Ascending aorta (tissue), 2 donors: ENCODE results near the gene MAP4. TPM values are rescaled to one million over a fixed set of nuclear protein-coding genes. Genes with fewer than 3 reads are reported as not detected.

ENCODE experiments used
- DNase-seq, 2 donors: peaks; one replicate each; pipeline ENCODE4 v3.0.0-alpha.2; 2019; ENCODE audit warnings: low spot score in 2 of 2
- H3K27ac ChIP-seq, 2 donors: fragments of 200-600 bp; sonication (generic); one replicate each; pipeline ENCODE4 v1.5.1; 2016 to 2017; ENCODE audit warnings: mild to moderate bottlenecking in 1 of 2
- H3K27me3 ChIP-seq: fragments of 200-600 bp; sonication (generic); one replicate; pipeline ENCODE4 v1.5.1; 2017
- H3K36me3 ChIP-seq, 2 donors: fragments of 200-600 bp; sonication (generic); one replicate each; pipeline ENCODE4 v1.5.1; 2016
- H3K4me1 ChIP-seq, 2 donors: fragments of 200-600 bp; sonication (generic); one replicate each; pipeline ENCODE4 v1.5.1; 2016 to 2017; ENCODE audit warnings: mild to moderate bottlenecking in 1 of 2
- H3K4me3 ChIP-seq, 2 donors: fragments of 200-600 bp; sonication (generic); one replicate each; pipeline ENCODE4 v1.5.1; 2016 to 2017; ENCODE audit warnings: mild to moderate bottlenecking in 1 of 2
- H3K9me3 ChIP-seq, 2 donors: fragments of 200-600 bp; sonication (generic); one replicate each; pipeline ENCODE4 v1.5.1; 2016
- intact Hi-C: fragments of 100-400 bp; cut with DNase I; formaldehyde crosslinking; loops from one replicate; pipeline ENCODE4 v1.15.1; 2023
- total RNA-seq: library from RNA; depleted of rRNA; stranded (reverse); fragments of >200 nt; gene quantifications from one replicate; pipeline ENCODE4 v1.1.0, GENCODE V29; 2016
- TF ChIP-seq, protein P1 (sequence below), 3 experiments: fragments of 200-600 bp in 2 of 3; fragments of 450-650 bp in 1 of 3; sonication (generic) in 2 of 3; IDR thresholded peaks; one replicate each; pipeline ENCODE4 v1.5.1; 2016 to 2019; ENCODE audit warnings: antibody characterized with exemption in 3 of 3, mild to moderate bottlenecking in 1 of 3, moderate library complexity in 1 of 3

Gene MAP4
- total RNA-seq, 1 donor from 2014 or later: 140 TPM

DNA sequence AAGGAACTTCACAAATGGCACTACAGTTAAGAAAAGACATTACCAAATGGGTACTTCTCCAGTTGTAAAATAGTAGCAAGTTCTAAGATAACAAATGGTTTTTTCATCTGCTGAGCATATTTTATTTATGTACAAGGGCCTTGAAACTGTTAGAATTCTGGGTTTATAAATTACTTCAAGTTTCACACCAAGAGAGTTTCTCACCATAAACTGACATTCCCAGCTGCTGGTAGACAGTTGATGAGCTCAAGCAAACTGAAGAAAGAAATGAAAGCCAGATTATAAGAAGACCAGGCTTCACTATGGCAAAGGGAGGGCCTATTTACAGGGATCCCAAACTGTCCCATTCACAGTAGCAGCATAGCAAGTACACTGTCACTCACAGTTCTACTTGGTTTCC lies 113.5 kb downstream of the MAP4 start:
- H3K36me3 ChIP-seq: peaks cover 10 to 38% of the 10 kb centered on the region in 2 donors
- intact Hi-C loops: no loop called here
- TF ChIP-seq, protein P1, sequence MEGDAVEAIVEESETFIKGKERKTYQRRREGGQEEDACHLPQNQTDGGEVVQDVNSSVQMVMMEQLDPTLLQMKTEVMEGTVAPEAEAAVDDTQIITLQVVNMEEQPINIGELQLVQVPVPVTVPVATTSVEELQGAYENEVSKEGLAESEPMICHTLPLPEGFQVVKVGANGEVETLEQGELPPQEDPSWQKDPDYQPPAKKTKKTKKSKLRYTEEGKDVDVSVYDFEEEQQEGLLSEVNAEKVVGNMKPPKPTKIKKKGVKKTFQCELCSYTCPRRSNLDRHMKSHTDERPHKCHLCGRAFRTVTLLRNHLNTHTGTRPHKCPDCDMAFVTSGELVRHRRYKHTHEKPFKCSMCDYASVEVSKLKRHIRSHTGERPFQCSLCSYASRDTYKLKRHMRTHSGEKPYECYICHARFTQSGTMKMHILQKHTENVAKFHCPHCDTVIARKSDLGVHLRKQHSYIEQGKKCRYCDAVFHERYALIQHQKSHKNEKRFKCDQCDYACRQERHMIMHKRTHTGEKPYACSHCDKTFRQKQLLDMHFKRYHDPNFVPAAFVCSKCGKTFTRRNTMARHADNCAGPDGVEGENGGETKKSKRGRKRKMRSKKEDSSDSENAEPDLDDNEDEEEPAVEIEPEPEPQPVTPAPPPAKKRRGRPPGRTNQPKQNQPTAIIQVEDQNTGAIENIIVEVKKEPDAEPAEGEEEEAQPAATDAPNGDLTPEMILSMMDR (IDR thresholded peaks at IDR 0.05): no peak
- DNase-seq: no peak
- peak overlapping the region in 1 of 2 donors; percentile 6 for H3K27ac ChIP-seq
- peaks cover 0 to 17% of the 10 kb centered on the region in 2 donors for H3K4me1 ChIP-seq
- H3K27me3 ChIP-seq: no peaks in the 10 kb centered on the region
- no peaks in the 10 kb centered on the region for H3K9me3 ChIP-seq
- no peak overlapping the region for H3K4me3 ChIP-seq

- Histone ChIP-seq H3K4me1 (peaks cover 0 to 17% of the 10 kb centered on the region in 2 donors), H3K27ac (peak overlapping the region; percentile 0 to 45), H3K4me3 (no peak overlapping the region), H3K27me3 (no peaks in the 10 kb centered on the region), H3K9me3 (no peaks in the 10 kb centered on the region), H3K36me3 (peaks cover 12 to 34% of the 10 kb centered on the region in 2 donors)
- TF ChIP-seq, protein P1 (IDR thresholded peaks at IDR 0.05): no peak
- intact Hi-C loops: no loop called here
- DNase-seq: no peak
These were observed 114.9 kb downstream of the MAP4 start for GRCh38 chr3:47901280-47901833.

GRCh38 chr3:47899495-47900108 lies 116.6 kb downstream of the MAP4 start:
- TF ChIP-seq, protein P1 (IDR thresholded peaks at IDR 0.05): no peak
- Histone ChIP-seq H3K27me3 (no peaks in the 10 kb centered on the region), H3K4me1 (peaks cover 0 to 17% of the 10 kb centered on the region in 2 donors), H3K36me3 (peaks cover 12 to 42% of the 10 kb centered on the region in 2 donors), H3K4me3 (no peak overlapping the region), H3K9me3 (no peaks in the 10 kb centered on the region), H3K27ac (peak overlapping the region in 1 of 2 donors; percentile 22)
- DNase-seq: no peak
- intact Hi-C loops: loop anchor here (5.0 kb wide), 1 partner anchor 93 kb away; no protein-coding TSS in a partner anchor

GRCh38 chr3:47897954-47898353 lies 118.3 kb downstream of the MAP4 start:
- no peaks in the 10 kb centered on the region for H3K27me3 ChIP-seq
- peaks cover 12 to 42% of the 10 kb centered on the region in 2 donors for H3K36me3 ChIP-seq
- no peak overlapping the region for H3K4me3 ChIP-seq
- intact Hi-C loops: loop anchor here (5.0 kb wide), 1 partner anchor 94 kb away; no protein-coding TSS in a partner anchor
- peaks cover 0 to 19% of the 10 kb centered on the region in 2 donors for H3K4me1 ChIP-seq
- no peaks in the 10 kb centered on the region for H3K9me3 ChIP-seq
- TF ChIP-seq, protein P1 (IDR thresholded peaks at IDR 0.05): no peak
- DNase-seq: no peak
- H3K27ac ChIP-seq: no peak overlapping the region

- no peaks in the 10 kb centered on the region for H3K9me3 ChIP-seq
- H3K4me1 ChIP-seq: peaks cover 0 to 21% of the 10 kb centered on the region in 2 donors
- no peaks in the 10 kb centered on the region for H3K27me3 ChIP-seq
- no peak for DNase-seq
- no peak overlapping the region for H3K27ac ChIP-seq
- intact Hi-C loops: loop anchor here (5.0 kb wide), 1 partner anchor 96 kb away; no protein-coding TSS in a partner anchor
- H3K36me3 ChIP-seq: peaks cover 16 to 41% of the 10 kb centered on the region in 2 donors
- TF ChIP-seq, protein P1 (IDR thresholded peaks at IDR 0.05): no peak
- no peak overlapping the region for H3K4me3 ChIP-seq
These were observed 119.5 kb downstream of the MAP4 start for GRCh38 chr3:47896736-47897135.
